ENCODE data around the gene NR5A1.

DNA sequence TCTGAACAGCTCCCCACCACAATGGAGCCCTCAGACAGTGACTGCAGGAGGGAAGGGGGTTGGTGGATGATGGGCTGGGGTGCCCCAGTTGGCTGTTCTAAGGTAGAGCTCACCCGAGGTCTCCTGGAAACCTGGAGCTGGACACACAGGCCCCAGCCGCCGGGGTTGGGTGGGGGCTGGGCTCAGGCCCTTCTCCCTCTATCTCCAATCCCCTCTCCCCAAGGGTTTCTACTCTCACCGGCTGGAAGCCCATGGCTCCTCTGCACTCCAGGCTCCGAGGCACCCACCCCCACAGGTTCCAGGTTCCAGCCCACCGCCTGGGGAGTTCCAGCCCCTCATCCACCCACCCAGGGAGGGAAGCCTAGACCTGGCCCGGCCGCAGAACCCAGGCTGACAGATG is 766 bp downstream of the NR5A1 start:
- TF ChIP-seq CTCF (IDR thresholded peaks at IDR 0.05; ENCODE audit: low read length) (no peak), EZH2phosphoT487 (IDR thresholded peaks at IDR 0.05; ENCODE audit: low read length) (no peak)
